GM23338 (cell line): ENCODE results near the gene MLXIPL. TPM values are rescaled to one million over a fixed set of nuclear protein-coding genes. Genes with fewer than 3 reads are reported as not detected.

Experiments used
- ATAC-seq: fragments of 200-7000 bp; cut with Tn5 transposase; 3 replicates; pipeline ENCODE4 v1.9.1; 2020
- DNase-seq: peaks from one replicate; pipeline ENCODE4 v3.0.0-alpha.2; 2015; ENCODE audit warnings: low spot score
- H2AFZ ChIP-seq: fragments of 200-600 bp; sonication (generic); 2 replicates; pipeline ENCODE4 v1.8.0; 2016; ENCODE audit warnings: antibody characterized with exemption, mild to moderate bottlenecking, moderate library complexity
- H3F3A ChIP-seq: fragments of 200-600 bp; sonication (generic); replicated peaks from 2 replicates; pipeline ENCODE4 v1.8.0; 2017; ENCODE audit warnings: antibody characterized with exemption, mixed run types, low read depth
- H3K27ac ChIP-seq: fragments of 200-600 bp; sonication (generic); 2 replicates; pipeline ENCODE4 v1.6.1; 2016; ENCODE audit warnings: low read depth
- H3K27me3 ChIP-seq: fragments of 200-600 bp; sonication (generic); 2 replicates; pipeline ENCODE4 v1.8.0; 2016; ENCODE audit warnings: mild to moderate bottlenecking, mixed run types, moderate library complexity; ENCODE audit not compliant: insufficient read depth
- H3K36me3 ChIP-seq: fragments of 200-600 bp; sonication (generic); 2 replicates; pipeline ENCODE4 v1.8.0; 2016; ENCODE audit warnings: mild to moderate bottlenecking; ENCODE audit not compliant: insufficient read depth
- H3K4me1 ChIP-seq: fragments of 200-600 bp; sonication (generic); 2 replicates; pipeline ENCODE4 v1.8.0; 2016; ENCODE audit warnings: mild to moderate bottlenecking, moderate library complexity; ENCODE audit not compliant: insufficient read depth
- H3K4me2 ChIP-seq: fragments of 200-600 bp; sonication (generic); 2 replicates; pipeline ENCODE4 v1.7.1; 2017; ENCODE audit warnings: mixed run types
- H3K4me3 ChIP-seq: fragments of 200-600 bp; sonication (generic); 2 replicates; pipeline ENCODE4 v1.6.1; 2016; ENCODE audit warnings: mixed run types
- H3K79me2 ChIP-seq: fragments of 200-600 bp; sonication (generic); replicated peaks from 2 replicates; pipeline ENCODE4 v1.8.0; 2017; ENCODE audit warnings: mild to moderate bottlenecking; ENCODE audit not compliant: insufficient read depth
- H3K9me2 ChIP-seq: fragments of 200-600 bp; sonication (generic); 2 replicates; pipeline ENCODE4 v1.8.0; 2017; ENCODE audit not compliant: insufficient read depth
- H4K20me1 ChIP-seq: fragments of 200-600 bp; sonication (generic); replicated peaks from 2 replicates; pipeline ENCODE4 v1.8.0; 2017; ENCODE audit warnings: mild to moderate bottlenecking; ENCODE audit not compliant: insufficient read depth
- H3K27ac Mint-ChIP-seq: 2 replicates; pipeline ENCODE4 v1.8.0; 2020; ENCODE audit warnings: inconsistent platforms, mild to moderate bottlenecking, moderate library complexity, mixed read lengths
- H3K27me3 Mint-ChIP-seq: 3 replicates; pipeline ENCODE4 v1.8.0; 2022; ENCODE audit warnings: low read depth, mild to moderate bottlenecking, moderate library complexity, mixed read lengths, inconsistent platforms; ENCODE audit not compliant: insufficient read depth, poor library complexity
- H3K36me3 Mint-ChIP-seq: 3 replicates; pipeline ENCODE4 v1.8.0; 2021; ENCODE audit warnings: low read depth, mild to moderate bottlenecking, inconsistent platforms, moderate library complexity, mixed read lengths
- H3K4me1 Mint-ChIP-seq: 3 replicates; pipeline ENCODE4 v1.8.0; 2020; ENCODE audit warnings: mild to moderate bottlenecking, inconsistent platforms, mixed read lengths
- H3K4me3 Mint-ChIP-seq: 3 replicates; pipeline ENCODE4 v1.8.0; 2021; ENCODE audit warnings: moderate library complexity, mild to moderate bottlenecking, inconsistent platforms, mixed read lengths
- H3K9me3 Mint-ChIP-seq: 3 replicates; pipeline ENCODE4 v1.8.0; 2020; ENCODE audit warnings: moderate library complexity, mild to moderate bottlenecking, inconsistent platforms, mixed read lengths
- CREB1 ChIP-seq: fragments of 250-450 bp; sonication (Bioruptor Pico); IDR thresholded peaks from 2 replicates; pipeline ENCODE4 v1.5.0; 2020; ENCODE audit warnings: low read depth, mild to moderate bottlenecking, moderate library complexity
- EZH2 ChIP-seq: fragments of 200-600 bp; sonication (generic); IDR thresholded peaks from one replicate; pipeline ENCODE4 v1.8.0; 2017; ENCODE audit warnings: antibody characterized with exemption, mild to moderate bottlenecking, low read depth; ENCODE audit not compliant: unreplicated experiment
- EZH2phosphoT487 ChIP-seq: fragments of 200-600 bp; sonication (generic); IDR thresholded peaks from one replicate; pipeline ENCODE4 v1.8.1; 2018; ENCODE audit warnings: antibody characterized with exemption; ENCODE audit not compliant: unreplicated experiment
- JUNB ChIP-seq: IDR thresholded peaks from one replicate; pipeline ENCODE4 v1.6.1; 2016; ENCODE audit warnings: antibody characterized with exemption; ENCODE audit not compliant: unreplicated experiment
- NANOG ChIP-seq: IDR thresholded peaks from 2 replicates; pipeline ENCODE4 v1.6.1; 2016; ENCODE audit warnings: antibody characterized with exemption, borderline replicate concordance
- POLR2AphosphoS5 ChIP-seq: IDR thresholded peaks from 2 replicates; pipeline ENCODE4 v1.6.1; 2016; ENCODE audit warnings: antibody characterized with exemption, low read depth
- STAT1 ChIP-seq: IDR thresholded peaks from one replicate; pipeline ENCODE4 v1.6.1; 2016; ENCODE audit warnings: antibody characterized with exemption; ENCODE audit not compliant: unreplicated experiment
- ZNF114 ChIP-seq: fragments of 250-450 bp; sonication (Bioruptor Pico); IDR thresholded peaks from 2 replicates; pipeline ENCODE4 v1.5.0; 2020; ENCODE audit warnings: mild to moderate bottlenecking, moderate library complexity
- polyA plus RNA-seq: library from polyadenylated mRNA; unstranded; fragments of >200 nt; fragmentation: Nextera tagmentation; extraction: Ambion mirVana; gene quantifications from 2 replicates; pipeline ENCODE4 v1.2.1, GENCODE V29; 2016
- total RNA-seq: library from RNA; depleted of rRNA; stranded (reverse); fragments of >200 nt; shearing (Covaris generic); gene quantifications from 2 replicates; pipeline ENCODE4 v1.2.3, GENCODE V29; 2014
- TF ChIP-seq, protein P1 (sequence below): fragments of 250-450 bp; sonication (Bioruptor Pico); IDR thresholded peaks from 2 replicates; pipeline ENCODE4 v1.5.0; 2020; ENCODE audit warnings: mild to moderate bottlenecking, moderate library complexity
- TF ChIP-seq, protein P2 (sequence below): IDR thresholded peaks from one replicate; pipeline ENCODE4 v1.6.1; 2018; ENCODE audit warnings: antibody characterized with exemption; ENCODE audit not compliant: unreplicated experiment
- TF ChIP-seq, protein P3 (sequence below), 2 experiments: fragments of 200-600 bp in 1 of 2; sonication (generic) in 1 of 2; conservative IDR thresholded peaks; 2 replicates each; pipeline versions ENCODE4 v1.5.1 to v1.6.1; 2016 to 2017; ENCODE audit warnings: antibody characterized with exemption in 2 of 2, low read depth in 2 of 2, mild to moderate bottlenecking in 2 of 2, moderate library complexity in 1 of 2

The MLXIPL gene
- total and polyA plus RNA-seq, 2 experiments from 2014 or later, result 13.7 to 25.7 TPM

DNA sequence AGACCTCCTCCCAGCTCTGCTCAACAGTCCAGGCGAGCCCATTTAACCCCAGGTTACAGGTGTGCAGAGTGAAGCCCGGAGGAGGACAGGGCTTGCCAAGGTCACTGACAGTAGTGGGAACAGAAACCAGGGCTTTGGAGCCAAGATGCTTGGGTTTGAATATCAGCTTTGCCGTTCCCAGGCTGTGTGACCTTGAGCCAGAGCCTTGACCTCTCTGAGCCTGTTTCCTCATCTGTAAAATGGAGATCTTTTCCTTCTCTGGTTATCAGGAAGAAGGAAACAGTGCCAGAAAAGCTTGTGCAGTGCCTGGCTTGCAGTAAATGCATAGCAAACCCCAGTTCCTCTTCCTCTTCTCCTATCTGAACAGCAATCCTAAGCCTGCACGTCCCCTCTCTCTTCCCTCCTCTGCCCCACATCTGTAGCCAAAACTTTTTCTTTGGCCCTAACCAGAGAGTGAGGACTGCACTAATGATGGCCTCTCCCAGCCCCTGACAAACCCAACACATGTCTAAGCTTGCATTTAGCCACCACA, 21.4 kb upstream of the MLXIPL start:
- Mint-ChIP-seq H3K27ac (no peak overlapping the region), H3K4me1 (peaks cover 9% of the 10 kb centered on the region)
- H2AFZ ChIP-seq, result no peak overlapping the region

DNA sequence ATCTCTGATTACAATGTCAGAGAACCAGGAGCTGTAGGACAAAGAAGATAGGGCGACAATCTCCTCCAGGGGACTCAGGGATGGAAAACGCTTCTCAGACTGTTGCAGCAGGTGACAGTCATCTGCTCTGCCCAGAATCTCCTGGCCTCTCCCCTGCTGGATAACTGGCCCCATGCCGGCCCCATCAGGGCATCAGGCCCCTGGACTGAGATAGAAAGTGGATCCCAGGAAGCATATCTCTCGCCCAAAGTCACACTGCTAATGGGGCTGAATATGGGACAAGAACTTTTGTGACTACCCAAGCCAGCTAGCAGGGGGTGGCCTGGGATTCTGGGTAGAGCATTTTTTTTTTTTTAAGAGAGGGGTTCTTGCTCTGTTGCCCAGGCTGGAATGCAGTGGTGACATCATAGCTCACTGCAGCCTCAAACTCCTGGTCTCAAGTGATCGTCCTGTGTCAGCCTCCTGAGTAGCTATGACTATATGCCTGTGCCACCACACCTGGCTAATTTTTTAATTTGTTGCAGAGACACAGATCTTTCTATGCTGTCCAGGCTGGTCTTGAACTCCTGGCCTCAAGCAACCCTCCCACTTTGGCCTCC, 20.5 kb upstream of the MLXIPL start:
- ATAC-seq (no peak), DNase-seq (no peak)
- H3K4me3 Mint-ChIP-seq, result no peak overlapping the region
- H3K4me1 ChIP-seq, result peaks cover 11% of the 10 kb centered on the region; the same call in 1 of the 2 replicates
- no peak overlapping the region for H3K27ac Mint-ChIP-seq
- peaks cover 3% of the 10 kb centered on the region; the same call in 1 of the 3 replicates for H3K9me3 Mint-ChIP-seq
- no peak overlapping the region for H2AFZ ChIP-seq
- no peaks in the 10 kb centered on the region for H4K20me1 ChIP-seq
- no peak overlapping the region for H3K4me2 ChIP-seq
- no peaks in the 10 kb centered on the region for H3K9me2 ChIP-seq
- H3K4me1 Mint-ChIP-seq, result peaks cover 9% of the 10 kb centered on the region
- peaks cover 31% of the 10 kb centered on the region for H3K27me3 Mint-ChIP-seq
- H3K27ac ChIP-seq, result no peak overlapping the region
- peaks cover 33% of the 10 kb centered on the region for H3K27me3 ChIP-seq
- no peaks in the 10 kb centered on the region; the same call in 2 of the 3 replicates for H3K36me3 Mint-ChIP-seq
- H3F3A ChIP-seq, result no peaks in the 10 kb centered on the region
- H3K36me3 ChIP-seq, result no peaks in the 10 kb centered on the region
- H3K79me2 ChIP-seq, result no peaks in the 10 kb centered on the region
- H3K4me3 ChIP-seq, result no peak overlapping the region
- TF ChIP-seq, protein P1, sequence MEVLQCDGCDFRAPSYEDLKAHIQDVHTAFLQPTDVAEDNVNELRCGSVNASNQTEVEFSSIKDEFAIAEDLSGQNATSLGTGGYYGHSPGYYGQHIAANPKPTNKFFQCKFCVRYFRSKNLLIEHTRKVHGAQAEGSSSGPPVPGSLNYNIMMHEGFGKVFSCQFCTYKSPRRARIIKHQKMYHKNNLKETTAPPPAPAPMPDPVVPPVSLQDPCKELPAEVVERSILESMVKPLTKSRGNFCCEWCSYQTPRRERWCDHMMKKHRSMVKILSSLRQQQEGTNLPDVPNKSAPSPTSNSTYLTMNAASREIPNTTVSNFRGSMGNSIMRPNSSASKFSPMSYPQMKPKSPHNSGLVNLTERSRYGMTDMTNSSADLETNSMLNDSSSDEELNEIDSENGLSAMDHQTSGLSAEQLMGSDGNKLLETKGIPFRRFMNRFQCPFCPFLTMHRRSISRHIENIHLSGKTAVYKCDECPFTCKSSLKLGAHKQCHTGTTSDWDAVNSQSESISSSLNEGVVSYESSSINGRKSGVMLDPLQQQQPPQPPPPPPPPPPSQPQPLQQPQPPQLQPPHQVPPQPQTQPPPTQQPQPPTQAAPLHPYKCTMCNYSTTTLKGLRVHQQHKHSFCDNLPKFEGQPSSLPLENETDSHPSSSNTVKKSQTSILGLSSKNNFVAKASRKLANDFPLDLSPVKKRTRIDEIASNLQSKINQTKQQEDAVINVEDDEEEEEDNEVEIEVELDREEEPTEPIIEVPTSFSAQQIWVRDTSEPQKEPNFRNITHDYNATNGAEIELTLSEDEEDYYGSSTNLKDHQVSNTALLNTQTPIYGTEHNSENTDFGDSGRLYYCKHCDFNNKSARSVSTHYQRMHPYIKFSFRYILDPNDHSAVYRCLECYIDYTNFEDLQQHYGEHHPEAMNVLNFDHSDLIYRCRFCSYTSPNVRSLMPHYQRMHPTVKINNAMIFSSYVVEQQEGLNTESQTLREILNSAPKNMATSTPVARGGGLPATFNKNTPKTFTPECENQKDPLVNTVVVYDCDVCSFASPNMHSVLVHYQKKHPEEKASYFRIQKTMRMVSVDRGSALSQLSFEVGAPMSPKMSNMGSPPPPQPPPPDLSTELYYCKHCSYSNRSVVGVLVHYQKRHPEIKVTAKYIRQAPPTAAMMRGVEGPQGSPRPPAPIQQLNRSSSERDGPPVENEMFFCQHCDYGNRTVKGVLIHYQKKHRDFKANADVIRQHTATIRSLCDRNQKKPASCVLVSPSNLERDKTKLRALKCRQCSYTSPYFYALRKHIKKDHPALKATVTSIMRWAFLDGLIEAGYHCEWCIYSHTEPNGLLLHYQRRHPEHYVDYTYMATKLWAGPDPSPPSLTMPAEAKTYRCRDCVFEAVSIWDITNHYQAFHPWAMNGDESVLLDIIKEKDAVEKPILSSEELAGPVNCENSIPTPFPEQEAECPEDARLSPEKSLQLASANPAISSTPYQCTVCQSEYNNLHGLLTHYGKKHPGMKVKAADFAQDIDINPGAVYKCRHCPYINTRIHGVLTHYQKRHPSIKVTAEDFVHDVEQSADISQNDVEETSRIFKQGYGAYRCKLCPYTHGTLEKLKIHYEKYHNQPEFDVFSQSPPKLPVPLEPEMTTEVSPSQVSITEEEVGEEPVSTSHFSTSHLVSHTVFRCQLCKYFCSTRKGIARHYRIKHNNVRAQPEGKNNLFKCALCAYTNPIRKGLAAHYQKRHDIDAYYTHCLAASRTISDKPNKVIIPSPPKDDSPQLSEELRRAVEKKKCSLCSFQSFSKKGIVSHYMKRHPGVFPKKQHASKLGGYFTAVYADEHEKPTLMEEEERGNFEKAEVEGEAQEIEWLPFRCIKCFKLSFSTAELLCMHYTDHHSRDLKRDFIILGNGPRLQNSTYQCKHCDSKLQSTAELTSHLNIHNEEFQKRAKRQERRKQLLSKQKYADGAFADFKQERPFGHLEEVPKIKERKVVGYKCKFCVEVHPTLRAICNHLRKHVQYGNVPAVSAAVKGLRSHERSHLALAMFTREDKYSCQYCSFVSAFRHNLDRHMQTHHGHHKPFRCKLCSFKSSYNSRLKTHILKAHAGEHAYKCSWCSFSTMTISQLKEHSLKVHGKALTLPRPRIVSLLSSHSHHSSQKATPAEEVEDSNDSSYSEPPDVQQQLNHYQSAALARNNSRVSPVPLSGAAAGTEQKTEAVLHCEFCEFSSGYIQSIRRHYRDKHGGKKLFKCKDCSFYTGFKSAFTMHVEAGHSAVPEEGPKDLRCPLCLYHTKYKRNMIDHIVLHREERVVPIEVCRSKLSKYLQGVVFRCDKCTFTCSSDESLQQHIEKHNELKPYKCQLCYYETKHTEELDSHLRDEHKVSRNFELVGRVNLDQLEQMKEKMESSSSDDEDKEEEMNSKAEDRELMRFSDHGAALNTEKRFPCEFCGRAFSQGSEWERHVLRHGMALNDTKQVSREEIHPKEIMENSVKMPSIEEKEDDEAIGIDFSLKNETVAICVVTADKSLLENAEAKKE (CRISPR knock-in tag), result no peak

More for the DNA sequence above, 21.4 kb upstream of the MLXIPL start:
- no peaks in the 10 kb centered on the region for H4K20me1 ChIP-seq
- H3K9me3 Mint-ChIP-seq, result no peaks in the 10 kb centered on the region
- no peaks in the 10 kb centered on the region for H3K79me2 ChIP-seq
- H3K36me3 Mint-ChIP-seq, result no peaks in the 10 kb centered on the region; the same call in 2 of the 3 replicates
- H3K36me3 ChIP-seq, result no peaks in the 10 kb centered on the region
- no peak for ATAC-seq
- TF ChIP-seq JUNB, result no peak
- no peak for TF ChIP-seq ZNF114
- TF ChIP-seq EZH2phosphoT487, result no peak
- TF ChIP-seq NANOG, result no peak
- TF ChIP-seq, protein P2, sequence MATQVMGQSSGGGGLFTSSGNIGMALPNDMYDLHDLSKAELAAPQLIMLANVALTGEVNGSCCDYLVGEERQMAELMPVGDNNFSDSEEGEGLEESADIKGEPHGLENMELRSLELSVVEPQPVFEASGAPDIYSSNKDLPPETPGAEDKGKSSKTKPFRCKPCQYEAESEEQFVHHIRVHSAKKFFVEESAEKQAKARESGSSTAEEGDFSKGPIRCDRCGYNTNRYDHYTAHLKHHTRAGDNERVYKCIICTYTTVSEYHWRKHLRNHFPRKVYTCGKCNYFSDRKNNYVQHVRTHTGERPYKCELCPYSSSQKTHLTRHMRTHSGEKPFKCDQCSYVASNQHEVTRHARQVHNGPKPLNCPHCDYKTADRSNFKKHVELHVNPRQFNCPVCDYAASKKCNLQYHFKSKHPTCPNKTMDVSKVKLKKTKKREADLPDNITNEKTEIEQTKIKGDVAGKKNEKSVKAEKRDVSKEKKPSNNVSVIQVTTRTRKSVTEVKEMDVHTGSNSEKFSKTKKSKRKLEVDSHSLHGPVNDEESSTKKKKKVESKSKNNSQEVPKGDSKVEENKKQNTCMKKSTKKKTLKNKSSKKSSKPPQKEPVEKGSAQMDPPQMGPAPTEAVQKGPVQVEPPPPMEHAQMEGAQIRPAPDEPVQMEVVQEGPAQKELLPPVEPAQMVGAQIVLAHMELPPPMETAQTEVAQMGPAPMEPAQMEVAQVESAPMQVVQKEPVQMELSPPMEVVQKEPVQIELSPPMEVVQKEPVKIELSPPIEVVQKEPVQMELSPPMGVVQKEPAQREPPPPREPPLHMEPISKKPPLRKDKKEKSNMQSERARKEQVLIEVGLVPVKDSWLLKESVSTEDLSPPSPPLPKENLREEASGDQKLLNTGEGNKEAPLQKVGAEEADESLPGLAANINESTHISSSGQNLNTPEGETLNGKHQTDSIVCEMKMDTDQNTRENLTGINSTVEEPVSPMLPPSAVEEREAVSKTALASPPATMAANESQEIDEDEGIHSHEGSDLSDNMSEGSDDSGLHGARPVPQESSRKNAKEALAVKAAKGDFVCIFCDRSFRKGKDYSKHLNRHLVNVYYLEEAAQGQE, result no peak
- TF ChIP-seq, protein P3, sequence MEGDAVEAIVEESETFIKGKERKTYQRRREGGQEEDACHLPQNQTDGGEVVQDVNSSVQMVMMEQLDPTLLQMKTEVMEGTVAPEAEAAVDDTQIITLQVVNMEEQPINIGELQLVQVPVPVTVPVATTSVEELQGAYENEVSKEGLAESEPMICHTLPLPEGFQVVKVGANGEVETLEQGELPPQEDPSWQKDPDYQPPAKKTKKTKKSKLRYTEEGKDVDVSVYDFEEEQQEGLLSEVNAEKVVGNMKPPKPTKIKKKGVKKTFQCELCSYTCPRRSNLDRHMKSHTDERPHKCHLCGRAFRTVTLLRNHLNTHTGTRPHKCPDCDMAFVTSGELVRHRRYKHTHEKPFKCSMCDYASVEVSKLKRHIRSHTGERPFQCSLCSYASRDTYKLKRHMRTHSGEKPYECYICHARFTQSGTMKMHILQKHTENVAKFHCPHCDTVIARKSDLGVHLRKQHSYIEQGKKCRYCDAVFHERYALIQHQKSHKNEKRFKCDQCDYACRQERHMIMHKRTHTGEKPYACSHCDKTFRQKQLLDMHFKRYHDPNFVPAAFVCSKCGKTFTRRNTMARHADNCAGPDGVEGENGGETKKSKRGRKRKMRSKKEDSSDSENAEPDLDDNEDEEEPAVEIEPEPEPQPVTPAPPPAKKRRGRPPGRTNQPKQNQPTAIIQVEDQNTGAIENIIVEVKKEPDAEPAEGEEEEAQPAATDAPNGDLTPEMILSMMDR (conservative IDR thresholded peaks at IDR 0.05; ENCODE audit: low read depth in 2 of 2), result no peak
- TF ChIP-seq EZH2, result no peak
- no peak for TF ChIP-seq POLR2AphosphoS5
- TF ChIP-seq STAT1, result no peak
- TF ChIP-seq CREB1 (CRISPR knock-in tag), result no peak
- DNase-seq, result no peak
- no peaks in the 10 kb centered on the region for H3K9me2 ChIP-seq
- no peak overlapping the region for H3K4me2 ChIP-seq
- H3F3A ChIP-seq, result no peaks in the 10 kb centered on the region
- no peak overlapping the region for H3K4me3 Mint-ChIP-seq
- H3K4me1 ChIP-seq, result peaks cover 11% of the 10 kb centered on the region; the same call in 1 of the 2 replicates
- H3K27me3 Mint-ChIP-seq, result peaks cover 37% of the 10 kb centered on the region
- H3K4me3 ChIP-seq, result no peak overlapping the region
- H3K27me3 ChIP-seq, result peaks cover 38% of the 10 kb centered on the region
- no peak overlapping the region for H3K27ac ChIP-seq
